Measurements from ENCODE around the gene HGFAC.

The HGFAC gene

DNA sequence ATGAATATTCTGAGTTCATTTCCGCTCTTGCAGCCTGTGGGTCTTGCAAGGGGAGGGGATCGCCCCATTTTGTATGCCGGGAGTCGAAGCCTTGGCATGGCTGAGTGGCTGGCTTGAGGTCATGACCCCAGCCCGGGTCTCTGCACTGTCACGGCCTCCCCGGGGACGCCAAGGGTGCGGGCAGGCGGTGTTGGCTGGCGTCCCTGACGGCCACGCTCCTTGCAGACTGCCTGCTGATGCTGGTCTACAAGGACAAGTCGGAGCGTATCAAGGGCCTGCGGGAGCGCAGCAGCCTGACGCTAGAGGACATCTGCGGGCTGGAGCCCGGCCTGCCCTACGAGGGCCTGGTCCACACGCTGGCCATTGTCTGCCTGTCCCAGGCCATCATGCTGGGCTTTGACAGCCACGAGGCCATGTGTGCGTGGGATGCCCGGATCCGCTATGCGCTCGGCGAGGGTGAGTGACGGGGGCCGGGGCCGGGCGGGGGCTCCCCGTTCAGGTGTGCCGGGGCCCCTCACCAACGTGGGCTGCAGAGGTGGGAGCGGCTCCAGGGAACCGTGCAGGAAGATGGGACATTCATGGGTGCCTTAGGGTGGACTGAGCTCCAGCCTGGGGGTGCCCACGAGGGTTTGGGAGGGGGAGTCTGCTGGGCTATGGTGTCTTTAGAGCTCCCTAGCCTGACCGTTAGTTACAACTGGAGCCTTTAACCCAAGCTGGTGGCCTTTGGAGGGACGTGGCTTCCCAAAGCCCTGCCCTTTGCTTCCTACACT is 31.6 kb downstream of the HGFAC start:
- no peak for DNase-seq (ENCODE audit: low read depth, low spot score)

DNA sequence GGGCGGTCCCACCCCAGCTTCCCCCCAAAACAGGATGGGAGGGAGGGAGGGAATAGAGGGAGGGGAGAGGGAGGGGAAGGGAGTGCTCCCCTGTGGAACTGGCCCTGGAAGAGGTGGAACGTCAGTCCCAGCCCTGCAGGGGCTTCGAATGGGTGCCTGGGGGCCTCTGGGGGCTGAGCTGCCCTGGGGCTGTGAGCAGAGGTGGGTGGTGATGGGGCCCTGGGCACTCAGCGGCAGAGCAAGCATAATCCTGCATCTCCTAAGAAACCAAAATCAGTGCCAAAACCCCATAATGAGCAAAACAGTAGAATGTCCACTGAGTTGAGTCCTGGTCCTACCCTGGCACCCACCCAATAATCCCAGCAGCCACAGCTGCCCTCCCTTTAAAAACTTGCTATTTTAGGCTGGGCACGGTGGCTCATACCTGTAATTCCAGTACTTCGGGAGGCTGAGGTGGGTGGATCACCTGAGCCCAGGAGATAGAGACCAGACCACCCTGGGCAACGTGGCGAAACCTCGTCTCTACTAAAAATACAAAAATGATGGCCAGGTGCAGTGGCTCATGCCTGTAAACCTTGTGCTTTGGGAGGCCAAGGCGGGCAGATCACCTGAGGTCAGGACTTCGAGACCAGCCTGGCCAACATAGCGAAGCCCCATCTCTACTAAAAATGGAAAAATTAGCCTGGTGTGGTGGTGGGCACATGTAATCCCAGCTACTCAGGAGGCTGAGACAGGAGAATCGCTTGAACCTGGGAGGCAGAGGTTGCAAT is 32.4 kb downstream of the HGFAC start:
- DNase-seq (ENCODE audit: low read depth, low spot score) = no peak

DNA sequence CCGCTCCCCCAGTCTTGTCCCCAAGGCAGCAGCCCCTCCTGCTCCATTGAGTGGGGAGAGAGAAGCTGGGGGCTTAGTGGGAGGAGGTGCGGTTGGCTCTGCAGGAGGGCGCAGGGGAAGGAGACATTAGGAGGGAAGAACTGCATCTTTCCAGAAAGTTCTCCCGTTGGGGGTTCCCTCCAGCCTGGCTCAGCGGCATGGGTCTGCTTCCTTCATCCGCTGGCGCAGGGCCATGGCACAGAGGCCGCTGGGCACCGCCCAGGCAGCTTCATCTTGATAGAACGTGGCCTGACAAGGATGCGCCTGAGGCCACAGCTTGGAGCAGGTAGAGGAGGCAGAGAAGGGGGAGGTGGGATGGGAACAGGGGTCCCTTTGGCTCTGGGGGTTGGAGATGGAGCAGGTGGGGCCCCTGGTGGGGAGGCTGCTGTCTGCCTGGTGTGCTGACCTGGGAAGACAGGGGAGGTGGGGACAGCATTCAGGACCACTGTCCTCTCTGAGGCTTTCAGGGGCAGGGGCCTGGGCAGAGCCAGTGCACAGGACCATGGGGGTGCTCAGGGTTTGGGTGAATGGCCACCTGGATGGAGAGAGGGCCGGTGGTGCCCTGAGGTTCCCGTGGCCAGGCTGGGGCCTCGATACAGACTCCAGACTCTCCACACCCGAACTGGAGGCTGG is 33.4 kb downstream of the HGFAC start:
- DNase-seq (ENCODE audit: low read depth, low spot score) = no peak

DNA sequence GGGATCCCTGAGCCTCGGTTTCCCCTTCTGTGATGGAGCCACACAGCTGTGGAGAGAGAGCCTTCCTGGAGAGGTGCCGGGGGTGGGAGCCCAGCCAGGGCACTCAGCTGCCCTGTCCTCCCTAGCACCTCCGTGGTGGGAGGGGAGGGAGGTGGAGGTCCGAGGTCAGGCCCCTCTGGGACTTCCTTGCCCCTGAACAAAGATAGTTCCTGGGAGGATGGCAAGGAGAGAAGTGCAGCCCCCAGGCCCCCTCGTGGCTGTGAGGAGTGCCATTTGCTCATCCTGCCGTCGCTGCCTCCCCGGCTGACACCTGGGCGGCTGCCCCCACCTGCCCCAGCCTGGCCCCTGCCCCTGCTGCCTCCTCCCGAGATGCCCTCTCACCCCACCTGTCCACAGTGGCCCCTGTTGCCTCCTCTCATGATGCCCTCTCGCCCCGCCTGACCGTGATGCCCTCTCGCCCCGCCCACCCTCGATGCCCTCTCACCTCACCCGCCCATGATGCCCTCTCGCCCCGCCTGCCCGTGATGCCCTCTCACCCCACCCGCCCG is 34.0 kb downstream of the HGFAC start:
- no peak for DNase-seq (ENCODE audit: low read depth, low spot score)

DNA sequence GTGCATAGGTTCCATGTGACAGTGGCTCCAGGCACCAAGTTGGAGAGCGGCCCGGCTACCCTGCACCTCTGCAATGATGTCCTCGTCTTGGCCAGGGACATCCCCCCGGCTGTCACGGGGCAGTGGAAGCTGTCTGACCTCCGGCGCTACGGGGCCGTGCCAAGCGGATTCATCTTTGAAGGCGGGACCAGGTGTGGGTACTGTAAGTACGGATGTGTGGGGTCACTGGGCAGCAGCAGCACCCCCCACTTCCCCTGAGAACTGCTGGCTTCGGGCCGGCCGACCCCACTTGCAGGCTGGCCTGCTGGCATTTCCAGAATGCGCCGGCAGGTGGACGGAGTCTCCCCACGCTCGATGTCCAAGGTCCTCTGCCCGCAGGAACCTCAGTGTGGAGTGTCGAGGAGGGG is 34.6 kb downstream of the HGFAC start:
- no peak for DNase-seq (ENCODE audit: low read depth, low spot score)

DNA sequence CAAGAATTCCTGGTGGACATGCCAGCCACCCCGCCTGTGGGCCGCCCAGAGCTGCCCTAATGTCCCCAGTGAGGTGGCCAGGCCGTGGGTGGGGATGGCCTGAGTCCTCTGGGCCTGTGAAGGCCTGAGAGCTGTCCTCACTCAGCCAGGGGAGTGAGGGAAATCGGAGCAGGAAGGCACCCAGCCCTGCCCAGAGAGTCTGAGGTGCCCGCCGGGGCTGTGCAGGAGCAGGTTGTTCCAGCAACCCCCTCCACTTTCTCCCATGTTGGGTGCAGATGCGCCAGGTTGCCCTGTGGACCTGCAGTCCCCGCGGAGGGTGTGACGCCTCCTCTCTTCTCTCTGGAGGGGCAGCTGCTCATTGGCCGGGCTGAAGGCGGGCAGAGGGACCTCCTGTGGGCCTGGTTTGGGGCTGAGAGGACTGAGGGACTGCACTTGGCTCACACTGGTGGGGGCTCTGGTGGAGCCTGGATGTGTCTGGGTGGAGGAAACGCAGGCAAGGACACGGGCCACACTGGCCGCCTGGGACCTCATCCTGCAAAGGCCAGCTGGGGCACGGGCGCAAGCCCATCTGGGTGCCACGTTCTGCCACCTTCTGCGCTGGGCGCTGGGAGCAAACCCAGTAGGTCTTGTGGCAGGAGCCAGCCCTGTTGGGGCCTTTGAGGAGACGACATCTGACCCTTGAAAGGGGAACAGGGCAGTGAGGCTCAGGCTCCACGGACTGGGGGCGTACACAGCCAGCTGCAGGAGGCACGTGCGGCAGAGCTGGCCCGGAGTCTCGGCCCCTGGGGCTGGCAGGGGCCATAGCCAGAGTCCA is 35.4 kb downstream of the HGFAC start:
- no peak for DNase-seq (ENCODE audit: low read depth, low spot score)

DNA sequence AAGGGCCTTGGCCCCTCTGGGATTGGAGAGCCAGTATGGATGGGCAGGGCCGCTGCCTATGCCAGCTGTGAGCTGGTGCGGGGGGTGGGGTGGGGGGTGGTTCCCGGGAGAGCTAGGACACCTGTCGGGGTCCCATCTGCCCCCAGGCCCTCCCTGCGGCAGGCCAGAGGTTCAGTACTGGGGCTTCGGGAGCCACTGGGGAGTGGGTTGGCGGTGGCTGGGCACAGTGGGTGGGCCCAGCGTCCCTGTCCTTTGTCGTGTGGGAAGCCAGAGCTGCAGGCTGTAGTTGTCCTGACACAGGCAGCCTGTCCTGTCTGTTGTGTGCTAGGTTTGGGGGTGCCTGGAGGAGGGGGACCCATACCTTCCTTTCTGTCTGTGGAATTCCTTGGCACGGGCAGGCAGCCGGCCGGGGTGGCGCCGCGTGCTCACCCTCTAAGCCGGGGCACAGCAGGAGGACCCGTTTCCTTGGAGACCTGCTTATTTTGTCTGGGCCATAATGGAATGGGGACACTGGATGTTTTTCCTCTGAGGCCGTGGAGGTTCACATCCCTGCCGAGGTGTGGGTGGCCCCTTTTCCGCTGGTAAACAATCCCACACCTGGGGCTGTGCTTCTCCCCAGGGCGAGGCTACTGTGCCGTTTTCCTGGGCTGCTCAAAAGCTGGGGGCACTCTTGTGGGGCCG is 36.1 kb downstream of the HGFAC start:
- no peak for DNase-seq (ENCODE audit: low read depth, low spot score)

DNA sequence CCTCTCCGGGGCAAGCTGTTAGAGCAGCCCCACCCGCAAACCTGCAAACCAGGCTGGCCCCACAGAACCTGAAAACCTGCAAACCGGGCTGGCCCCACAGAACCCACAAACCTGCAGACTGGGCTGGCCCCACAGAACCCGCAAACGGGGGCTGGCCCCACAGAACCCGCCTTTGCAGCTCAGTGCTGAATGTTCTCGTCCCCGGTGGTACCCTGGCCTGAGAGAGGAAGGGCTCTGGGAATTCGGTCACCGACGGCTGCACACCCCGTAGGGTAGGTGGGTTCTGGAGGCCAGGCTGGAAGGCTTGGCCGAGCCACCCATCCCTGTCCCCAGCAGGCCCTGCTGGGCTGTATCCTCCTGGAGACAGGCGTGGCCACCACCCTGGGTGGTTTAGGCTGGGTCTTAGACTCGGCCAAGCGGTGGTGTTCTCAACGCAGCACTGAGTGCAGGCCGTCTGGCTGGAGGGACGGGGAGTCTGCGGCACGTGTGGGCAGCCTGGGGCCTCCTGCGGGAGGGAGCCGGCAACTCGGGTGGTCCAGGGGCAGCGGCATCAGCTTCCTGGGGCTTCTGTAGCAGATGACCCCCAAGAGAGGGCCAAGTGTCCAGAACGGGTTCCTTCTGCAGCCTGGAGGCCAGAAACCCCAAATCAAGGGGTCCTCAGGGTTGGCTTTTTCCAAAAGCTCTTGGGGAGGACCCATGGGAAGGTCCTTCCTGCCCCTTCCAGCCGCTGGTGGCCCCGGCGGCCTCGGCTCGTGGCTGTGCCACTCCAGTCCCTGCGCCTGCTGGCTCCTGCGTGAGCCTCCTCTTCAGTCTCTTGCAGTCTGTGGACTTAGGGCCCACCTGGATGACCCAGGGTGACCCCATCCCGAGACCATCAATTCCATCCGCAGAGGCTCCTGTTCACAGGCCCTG is 36.9 kb downstream of the HGFAC start:
- no peak for DNase-seq (ENCODE audit: low read depth, low spot score)

DNA sequence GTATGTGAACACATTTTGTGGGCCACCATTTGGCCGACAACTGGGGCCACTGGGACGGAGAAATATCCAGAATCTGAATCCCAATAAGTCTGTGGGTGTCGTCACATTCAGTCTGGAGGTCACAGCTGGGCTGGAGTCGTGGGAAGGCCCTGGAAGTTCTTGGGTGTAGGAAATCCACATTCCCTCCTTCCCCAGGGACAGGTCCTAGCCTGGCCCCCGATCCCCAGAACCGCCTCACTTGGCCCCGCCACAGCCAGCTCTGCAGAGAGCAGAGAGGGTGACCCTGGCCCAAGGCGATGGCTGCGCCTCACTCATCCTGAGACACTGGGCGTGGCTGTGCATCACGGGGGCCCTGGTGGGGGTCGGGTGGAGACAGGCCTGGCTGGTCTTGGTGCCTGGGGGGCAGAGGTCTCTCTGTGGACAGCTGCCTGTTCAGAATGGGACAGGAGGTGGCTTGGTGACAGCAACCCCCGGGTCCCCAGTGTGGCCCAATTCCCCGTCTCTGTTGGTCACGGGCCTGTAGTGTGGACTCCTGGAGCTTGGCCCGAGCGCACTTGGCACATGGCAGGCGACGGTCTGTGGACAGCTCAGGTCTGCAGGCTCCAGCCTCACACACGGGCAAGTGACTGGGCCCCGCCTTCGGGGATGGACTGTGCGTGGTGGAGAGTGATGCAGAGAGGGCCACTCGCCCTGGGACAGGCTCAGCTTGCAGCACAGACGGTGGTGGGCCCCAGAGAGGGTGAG is 37.8 kb downstream of the HGFAC start:
- DNase-seq (ENCODE audit: low read depth, low spot score) = no peak

DNA sequence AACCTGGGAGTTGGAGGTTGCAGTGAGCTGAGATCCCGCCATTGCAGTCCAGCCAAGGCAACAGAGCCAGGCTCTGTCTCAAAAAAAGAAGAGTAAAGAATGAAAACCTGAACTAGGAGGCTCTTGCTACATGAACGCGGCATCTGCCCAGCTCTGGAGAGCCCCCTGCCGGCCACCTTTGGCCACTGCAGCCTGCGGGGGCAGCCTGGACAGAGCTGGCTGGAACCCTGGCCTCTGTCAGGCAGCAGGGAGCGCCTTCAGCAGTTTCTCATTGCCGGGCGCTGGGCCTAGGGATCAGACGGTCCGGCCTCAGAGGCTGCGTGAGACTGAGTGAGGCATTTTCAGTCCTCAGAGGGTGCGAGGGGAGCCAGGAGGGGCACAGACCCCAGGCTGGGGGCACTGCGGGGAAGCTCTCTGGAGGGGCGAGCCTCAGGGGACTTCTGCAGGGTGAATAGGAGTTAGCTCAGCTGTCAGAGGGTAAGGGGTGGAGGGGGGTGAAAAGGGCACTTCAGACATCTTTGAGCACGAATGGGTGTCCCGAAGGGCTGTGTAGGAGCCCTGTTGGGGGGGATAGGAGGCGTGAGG is 38.9 kb downstream of the HGFAC start:
- peak; percentile 47 for DNase-seq (ENCODE audit: low read depth, low spot score)

DNA sequence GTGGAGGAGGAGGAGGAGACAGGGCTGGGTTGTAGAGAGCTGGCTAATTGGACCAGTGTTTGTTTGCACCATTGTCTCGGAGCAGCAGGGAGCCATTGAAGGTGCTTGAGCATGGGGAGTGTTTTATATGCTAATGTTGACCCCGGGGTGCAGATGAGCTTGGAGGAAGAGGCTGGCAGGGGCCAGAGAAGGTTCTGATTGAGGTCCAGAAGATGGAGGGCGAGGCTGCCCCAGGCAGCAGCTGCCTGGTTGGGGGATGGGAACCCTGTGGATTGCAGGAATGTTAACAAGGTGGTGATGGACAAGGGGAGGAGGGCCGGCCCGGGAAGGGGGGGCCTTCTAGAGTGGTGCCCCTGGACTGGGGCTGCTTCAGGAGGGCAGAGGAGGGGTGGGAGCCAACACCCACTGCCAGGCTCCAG is 39.4 kb downstream of the HGFAC start:
- no peak for DNase-seq (ENCODE audit: low read depth, low spot score)

DNA sequence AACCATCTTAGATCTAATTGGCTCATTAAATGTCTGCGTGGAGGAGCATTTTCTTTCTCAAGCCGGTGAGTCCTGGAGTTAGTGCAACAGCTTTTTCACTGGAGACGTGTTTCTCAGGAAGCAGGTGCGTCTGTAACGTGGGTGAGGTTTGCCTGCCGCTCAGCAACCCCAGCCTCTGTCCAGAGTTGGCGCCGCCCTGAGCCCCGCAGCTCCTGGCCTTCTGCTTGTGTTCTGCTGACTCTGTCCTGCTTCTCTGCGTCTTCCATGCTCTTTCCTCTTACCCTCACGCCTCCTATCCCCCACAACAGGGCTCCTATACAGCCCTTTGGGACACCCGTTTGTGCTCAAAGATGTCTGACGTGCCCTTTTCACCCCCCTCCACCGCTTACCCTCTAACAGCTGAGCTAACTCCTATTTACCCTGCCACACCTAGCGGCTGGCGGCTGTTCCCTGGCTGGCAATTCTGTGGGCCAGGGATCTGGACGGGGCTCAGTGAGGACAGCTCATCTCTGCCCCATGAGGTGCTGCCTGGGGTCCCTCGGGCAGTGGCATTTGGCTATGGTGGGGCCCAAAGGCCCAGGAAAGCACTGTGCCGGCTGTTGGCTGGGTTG is 40.1 kb downstream of the HGFAC start:
- no peak for DNase-seq (ENCODE audit: low read depth, low spot score)

DNA sequence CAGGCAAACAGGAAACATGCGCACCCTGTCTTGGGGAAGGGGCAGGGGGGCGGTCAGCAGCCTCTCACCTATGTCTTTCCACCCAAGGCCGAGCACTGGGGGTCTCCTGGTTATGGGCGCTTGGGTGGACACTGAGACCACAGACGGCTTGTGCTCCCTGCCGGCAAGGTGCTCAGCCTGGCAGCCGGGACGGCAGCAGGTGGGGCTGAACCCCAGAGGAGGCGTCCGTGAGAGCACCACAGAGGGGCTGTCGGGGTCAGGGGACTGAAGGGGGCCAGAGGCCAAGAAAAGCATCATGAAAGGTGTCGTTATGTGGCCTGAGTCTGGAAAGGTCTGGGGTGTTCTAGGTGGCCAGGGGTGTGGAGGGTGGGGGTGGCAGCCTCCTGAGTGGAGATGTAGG is 40.9 kb downstream of the HGFAC start:
- no peak for DNase-seq (ENCODE audit: low read depth, low spot score)

DNA sequence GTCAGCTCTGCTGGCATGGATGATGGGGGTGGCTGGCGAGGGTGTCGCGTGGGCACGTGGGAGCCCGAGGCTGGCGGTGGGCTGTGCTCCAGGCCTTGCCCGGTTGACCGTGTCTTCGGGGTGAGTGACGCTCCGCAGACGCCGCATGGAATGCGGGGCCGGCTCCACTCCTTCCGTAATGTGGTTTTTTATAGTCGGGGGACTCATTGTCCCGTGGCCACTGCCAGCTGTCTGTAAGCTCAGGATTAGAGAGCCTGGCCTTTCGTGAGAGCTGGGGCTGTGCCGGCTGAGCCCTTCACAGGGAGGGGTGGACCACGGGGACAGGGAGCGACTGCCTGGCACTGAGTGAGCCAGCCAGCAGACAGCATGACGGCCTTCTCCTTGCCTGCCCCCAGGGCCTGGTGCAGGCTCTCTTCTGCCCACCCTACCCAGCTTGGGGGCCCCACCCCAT is 41.7 kb downstream of the HGFAC start:
- no peak for DNase-seq (ENCODE audit: low read depth, low spot score)

DNA sequence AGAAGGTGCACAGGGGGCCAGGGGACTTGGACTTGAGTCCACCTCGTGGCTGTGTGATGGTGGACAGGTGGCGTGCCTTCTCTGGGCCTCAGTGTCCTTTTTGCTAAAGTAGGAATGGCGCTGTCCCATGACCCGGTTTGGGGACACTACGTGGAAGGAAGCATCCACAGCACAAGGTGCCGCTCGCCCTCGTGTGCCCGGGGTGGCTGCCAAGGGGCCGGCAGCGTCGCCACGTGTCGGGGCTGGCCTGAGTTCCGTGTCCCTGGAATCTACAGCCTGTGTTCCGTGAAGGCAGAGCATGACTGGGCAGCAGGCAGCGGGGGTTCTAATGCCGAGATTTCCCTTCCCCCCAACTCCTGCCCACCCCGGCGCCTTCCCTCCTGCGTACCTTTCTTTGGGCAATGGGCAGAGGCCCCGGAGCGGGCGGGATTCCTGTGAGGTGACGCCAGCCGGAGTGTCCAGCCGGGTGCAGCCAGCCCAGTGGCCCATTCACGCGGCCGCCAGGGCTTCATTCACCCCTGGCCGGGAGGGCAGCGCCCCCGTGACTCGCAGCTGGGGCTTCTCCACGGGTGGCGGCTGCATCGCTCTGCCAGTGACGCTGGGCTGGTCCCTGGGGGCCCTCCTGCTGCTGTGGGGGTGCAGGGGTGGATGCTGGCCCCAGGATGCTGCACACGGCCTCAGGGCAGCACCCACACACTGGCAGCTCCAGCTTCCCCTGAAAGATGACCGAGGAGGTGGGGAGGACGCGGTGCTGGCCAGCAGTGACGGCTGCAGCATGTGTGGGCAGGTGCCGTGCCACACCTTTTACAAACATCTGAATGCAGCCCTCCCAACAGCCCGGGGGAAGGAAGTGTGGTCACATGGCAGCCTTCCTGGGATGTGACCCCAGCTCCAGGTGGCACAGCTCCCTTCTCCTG is 42.5 kb downstream of the HGFAC start:
- no peak for DNase-seq (ENCODE audit: low read depth, low spot score)

DNA sequence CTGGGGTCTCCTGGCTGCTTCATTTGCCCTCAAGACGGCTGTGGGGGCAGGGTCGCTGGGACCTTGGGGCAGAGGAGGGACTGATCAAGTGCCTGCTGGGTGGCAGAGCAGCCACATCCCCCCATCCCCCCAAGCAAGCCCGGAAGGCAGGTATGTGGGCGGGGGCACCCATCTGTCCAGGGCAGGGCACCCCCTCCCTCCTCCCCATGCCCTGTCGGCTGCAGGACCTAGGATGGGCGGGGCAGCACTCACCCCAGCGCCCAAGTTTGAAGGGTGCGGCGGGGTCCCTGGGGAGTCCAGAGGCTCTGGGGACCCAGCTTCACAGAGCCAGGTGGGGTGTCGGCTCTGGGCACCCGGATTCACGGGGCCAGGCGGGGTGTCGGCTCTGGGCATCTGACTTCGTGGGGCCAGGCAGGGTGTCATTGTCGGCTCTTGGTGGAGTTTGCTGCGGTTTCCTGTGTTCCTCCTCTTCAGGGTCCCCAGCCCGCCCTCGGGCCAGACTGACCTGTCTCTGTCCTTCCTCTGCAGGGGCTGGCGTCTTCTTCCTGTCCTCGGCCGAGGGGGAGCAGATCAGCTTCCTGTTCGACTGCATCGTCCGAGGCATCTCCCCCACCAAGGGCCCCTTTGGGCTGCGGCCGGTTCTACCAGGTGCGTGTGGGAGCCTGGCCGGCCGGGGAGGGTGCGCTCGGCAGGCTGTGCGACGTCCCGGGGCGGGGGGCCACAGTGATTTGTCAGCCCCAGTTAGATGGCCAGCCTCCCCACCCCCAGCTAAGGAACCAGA is 43.4 kb downstream of the HGFAC start:
- no peak for DNase-seq (ENCODE audit: low read depth, low spot score)
